Esophagus muscularis mucosa (tissue), 4 donors: ENCODE data around the gene KCNJ15. TPM values are rescaled to one million over a fixed set of nuclear protein-coding genes. Genes with fewer than 3 reads are reported as not detected.

ENCODE experiments used
- DNase-seq: peaks from one replicate; pipeline ENCODE4 v3.0.0-alpha.2; 2017; ENCODE audit errors: extremely low spot score
- H3K27ac ChIP-seq, 4 donors: fragments of 200-600 bp; sonication (generic); replicated peaks in 1 of 4; 1 replicate in 3 of 4; 2 replicates in 1 of 4; pipeline ENCODE4 v1.5.1; 2016 to 2019; ENCODE audit warnings: mild to moderate bottlenecking in 1 of 4
- H3K27me3 ChIP-seq, 4 donors: fragments of 200-600 bp; sonication (generic); one replicate each; pipeline versions ENCODE4 v1.5.1 to v1.6.0; 2016 to 2019
- H3K36me3 ChIP-seq, 4 donors: fragments of 200-600 bp; sonication (generic); one replicate each; pipeline ENCODE4 v1.5.1; 2016 to 2019
- H3K4me1 ChIP-seq, 4 donors: fragments of 200-600 bp; sonication (generic); one replicate each; pipeline ENCODE4 v1.5.1; 2016 to 2019
- H3K4me3 ChIP-seq, 4 donors: fragments of 200-600 bp; sonication (generic); 1 replicate in 2 of 4; 2 replicates in 2 of 4; pipeline ENCODE4 v1.5.1; 2016 to 2019; ENCODE audit warnings: mild to moderate bottlenecking in 4 of 4, moderate library complexity in 1 of 4
- H3K9me3 ChIP-seq, 4 donors: fragments of 200-600 bp; sonication (generic); 1 replicate in 3 of 4; 2 replicates in 1 of 4; pipeline ENCODE4 v1.5.1; 2016 to 2019
- EP300 ChIP-seq: sonication (generic); formaldehyde crosslinking; IDR thresholded peaks from one replicate; pipeline ENCODE4 v1.6.1; 2017; ENCODE audit warnings: antibody characterized with exemption
- POLR2A ChIP-seq: fragments of 450-650 bp; IDR thresholded peaks from one replicate; pipeline ENCODE4 v1.6.1; 2017; ENCODE audit warnings: antibody characterized with exemption, moderate library complexity, mild to moderate bottlenecking, low read depth
- POLR2AphosphoS5 ChIP-seq, 2 donors: sonication (generic); formaldehyde crosslinking; IDR thresholded peaks; one replicate each; pipeline ENCODE4 v1.6.1; 2017; ENCODE audit warnings: antibody characterized with exemption in 2 of 2
- WGBS: methylation state at CpG from one replicate; pipeline ENCODE4 v1.1.5; 2018; 5-methylcytosine and 5-hydroxymethylcytosine counted together
- intact Hi-C: fragments of 100-400 bp; cut with DNase I; formaldehyde crosslinking; loops from one replicate; pipeline ENCODE4 v1.15.1; 2023
- total RNA-seq, 4 donors: library from RNA; depleted of rRNA; stranded (reverse); fragments of >200 nt; gene quantifications; one replicate each; pipeline versions ENCODE4 v1.1.0 to v1.2.1, GENCODE V29; 2016
- TF ChIP-seq, protein P1 (sequence below), 3 experiments: fragments of 200-600 bp in 2 of 3; fragments of 450-650 bp in 1 of 3; sonication (generic) in 2 of 3; IDR thresholded peaks; one replicate each; pipeline ENCODE4 v1.5.1; 2017 to 2019; ENCODE audit warnings: antibody characterized with exemption in 3 of 3, mild to moderate bottlenecking in 2 of 3, moderate library complexity in 1 of 3

The KCNJ15 gene
- total RNA-seq, 4 donors from 2014 or later = 1.2 to 1.6 TPM; not detected in 2

DNA sequence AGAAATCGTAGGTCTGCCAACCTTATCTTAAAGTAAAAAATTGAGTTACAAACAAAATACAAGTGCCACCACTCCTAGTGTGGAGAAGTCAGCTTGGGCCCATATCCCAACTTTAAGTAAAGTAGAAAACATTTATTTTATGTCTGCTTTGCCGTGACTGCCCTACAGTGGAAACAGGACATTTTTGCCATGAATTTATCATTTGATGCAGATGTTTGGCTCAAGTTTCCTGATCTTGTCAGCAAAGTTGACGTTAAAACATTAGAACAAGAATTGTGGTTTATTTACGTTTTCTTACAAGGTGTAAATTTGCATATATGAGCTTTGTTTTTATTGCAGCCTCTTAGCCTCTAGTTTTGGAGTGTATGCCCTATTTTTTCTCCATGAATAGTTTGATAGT, 17.1 kb upstream of the KCNJ15 start:
- no peak for DNase-seq
- H3K27me3 ChIP-seq = no peaks in the 10 kb centered on the region
- H3K27ac ChIP-seq = no peak overlapping the region
- no peaks in the 10 kb centered on the region for H3K9me3 ChIP-seq
- TF ChIP-seq POLR2AphosphoS5 (IDR thresholded peaks at IDR 0.05) = no peak
- TF ChIP-seq POLR2A = no peak
- no peak for TF ChIP-seq EP300
- TF ChIP-seq, protein P1, sequence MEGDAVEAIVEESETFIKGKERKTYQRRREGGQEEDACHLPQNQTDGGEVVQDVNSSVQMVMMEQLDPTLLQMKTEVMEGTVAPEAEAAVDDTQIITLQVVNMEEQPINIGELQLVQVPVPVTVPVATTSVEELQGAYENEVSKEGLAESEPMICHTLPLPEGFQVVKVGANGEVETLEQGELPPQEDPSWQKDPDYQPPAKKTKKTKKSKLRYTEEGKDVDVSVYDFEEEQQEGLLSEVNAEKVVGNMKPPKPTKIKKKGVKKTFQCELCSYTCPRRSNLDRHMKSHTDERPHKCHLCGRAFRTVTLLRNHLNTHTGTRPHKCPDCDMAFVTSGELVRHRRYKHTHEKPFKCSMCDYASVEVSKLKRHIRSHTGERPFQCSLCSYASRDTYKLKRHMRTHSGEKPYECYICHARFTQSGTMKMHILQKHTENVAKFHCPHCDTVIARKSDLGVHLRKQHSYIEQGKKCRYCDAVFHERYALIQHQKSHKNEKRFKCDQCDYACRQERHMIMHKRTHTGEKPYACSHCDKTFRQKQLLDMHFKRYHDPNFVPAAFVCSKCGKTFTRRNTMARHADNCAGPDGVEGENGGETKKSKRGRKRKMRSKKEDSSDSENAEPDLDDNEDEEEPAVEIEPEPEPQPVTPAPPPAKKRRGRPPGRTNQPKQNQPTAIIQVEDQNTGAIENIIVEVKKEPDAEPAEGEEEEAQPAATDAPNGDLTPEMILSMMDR (IDR thresholded peaks at IDR 0.05) = no peak
- H3K4me3 ChIP-seq = no peak overlapping the region
- WGBS = 65% methylated on average over 4 of the region's 4 CpGs
- no peaks in the 10 kb centered on the region for H3K4me1 ChIP-seq
- intact Hi-C loops = no loop called here
- no peaks in the 10 kb centered on the region for H3K36me3 ChIP-seq

DNA sequence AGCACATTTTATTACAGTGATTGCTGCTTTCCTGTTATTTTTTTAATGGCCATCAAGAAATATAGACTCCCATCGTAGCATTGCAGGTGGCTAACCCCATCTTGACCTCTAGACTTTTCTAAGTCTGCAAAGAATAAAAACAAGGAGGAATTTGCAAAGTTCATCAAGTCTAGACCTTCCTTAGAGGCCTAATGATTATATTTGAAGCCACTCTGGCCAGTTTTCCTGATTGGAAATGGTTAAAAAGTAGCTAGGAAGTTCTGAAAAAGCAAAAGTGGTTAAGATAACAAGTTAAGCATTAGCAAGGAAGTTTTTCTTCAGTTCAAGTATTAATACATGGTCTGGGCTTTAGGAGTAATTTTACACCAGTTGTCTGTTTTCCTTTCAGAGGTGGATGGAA, 16.7 kb upstream of the KCNJ15 start:
- H3K36me3 ChIP-seq = no peaks in the 10 kb centered on the region
- H3K27me3 ChIP-seq = no peaks in the 10 kb centered on the region
- no peak overlapping the region for H3K27ac ChIP-seq
- 43% methylated on average over 1 of the region's 1 CpG for WGBS
- no peaks in the 10 kb centered on the region for H3K4me1 ChIP-seq
- no peak overlapping the region for H3K4me3 ChIP-seq
- intact Hi-C loops = no loop called here
- no peak for DNase-seq
- no peaks in the 10 kb centered on the region for H3K9me3 ChIP-seq
- TF ChIP-seq EP300 = no peak
- TF ChIP-seq, protein P1 (IDR thresholded peaks at IDR 0.05) = no peak
- TF ChIP-seq POLR2AphosphoS5 (IDR thresholded peaks at IDR 0.05) = no peak
- no peak for TF ChIP-seq POLR2A

DNA sequence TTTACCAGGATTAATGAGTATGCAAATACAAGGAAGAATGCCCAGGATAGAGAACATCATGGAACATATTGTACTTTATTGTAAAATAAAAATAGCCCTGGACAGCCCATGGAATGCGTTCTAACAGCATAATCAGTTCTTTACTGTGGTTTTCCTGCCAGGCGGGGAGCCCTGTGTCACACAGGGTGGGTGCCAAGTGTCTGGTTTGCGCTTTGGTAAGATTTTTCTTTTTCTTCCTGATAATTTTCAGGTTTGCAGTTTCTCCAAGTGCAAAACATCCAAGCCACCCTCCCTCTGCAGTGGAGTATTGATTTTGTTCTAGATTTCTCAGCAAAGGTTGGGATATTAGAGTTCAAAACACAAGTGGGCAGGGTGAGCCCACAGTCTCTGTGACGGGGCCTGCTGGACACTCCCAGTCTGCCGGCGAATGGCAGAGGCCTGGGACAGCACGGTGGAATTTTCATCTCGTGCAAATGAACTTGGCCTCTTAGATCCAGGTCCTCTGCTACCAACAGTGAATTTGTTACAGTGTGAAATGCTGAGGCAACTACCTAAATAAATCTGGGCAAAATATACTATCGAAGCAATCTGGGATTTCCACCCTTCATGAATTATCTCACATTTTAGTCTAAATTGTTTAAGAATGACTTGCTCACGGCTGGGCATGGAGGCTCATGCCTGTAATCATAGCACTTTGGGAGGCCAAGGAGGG, 15.6 kb upstream of the KCNJ15 start:
- H3K36me3 ChIP-seq = no peaks in the 10 kb centered on the region
- 81% methylated on average over 10 of the region's 10 CpGs for WGBS
- no peak for DNase-seq
- H3K4me1 ChIP-seq = no peaks in the 10 kb centered on the region
- no peak overlapping the region for H3K27ac ChIP-seq
- no peak overlapping the region for H3K4me3 ChIP-seq
- no peaks in the 10 kb centered on the region for H3K9me3 ChIP-seq
- intact Hi-C loops = no loop called here
- TF ChIP-seq POLR2A (no peak), EP300 (no peak), POLR2AphosphoS5 (IDR thresholded peaks at IDR 0.05) (no peak)
- TF ChIP-seq, protein P1 (IDR thresholded peaks at IDR 0.05) = no peak
- no peaks in the 10 kb centered on the region for H3K27me3 ChIP-seq

DNA sequence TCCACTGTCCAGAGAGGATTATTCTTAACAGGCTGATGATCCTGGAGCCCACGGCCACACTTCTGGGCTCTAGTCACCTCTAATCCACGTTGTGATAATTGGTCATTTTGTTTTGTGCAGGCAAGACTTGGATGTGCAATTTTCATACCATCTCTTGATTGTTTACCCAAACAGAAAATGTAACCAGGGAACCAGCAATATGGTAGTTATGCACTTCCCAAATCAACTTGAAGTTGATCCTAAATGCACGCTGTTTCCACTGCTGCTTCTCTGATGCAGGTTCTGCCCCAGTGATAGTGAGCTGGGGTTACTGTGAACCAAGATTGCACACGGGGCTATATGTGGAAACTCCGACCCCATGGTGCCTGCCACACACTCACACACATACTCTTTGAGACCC, 14.7 kb upstream of the KCNJ15 start:
- no peak overlapping the region for H3K27ac ChIP-seq
- no peaks in the 10 kb centered on the region for H3K36me3 ChIP-seq
- H3K27me3 ChIP-seq = no peaks in the 10 kb centered on the region
- intact Hi-C loops = no loop called here
- no peaks in the 10 kb centered on the region for H3K9me3 ChIP-seq
- H3K4me1 ChIP-seq = no peaks in the 10 kb centered on the region
- no peak overlapping the region for H3K4me3 ChIP-seq
- WGBS = 56% methylated on average over 5 of the region's 5 CpGs
- no peak for DNase-seq
- TF ChIP-seq EP300 (no peak), POLR2AphosphoS5 (IDR thresholded peaks at IDR 0.05) (no peak), POLR2A (no peak)
- TF ChIP-seq, protein P1 (IDR thresholded peaks at IDR 0.05) = no peak
